H1 (cell line): ENCODE data around the gene OPALIN. TPM values are rescaled to one million over a fixed set of nuclear protein-coding genes. Genes with fewer than 3 reads are reported as not detected.

Experiments used
- CTCF ChIA-PET: fragments of 300-600 bp; sonication (Branson Sonifier 250); formaldehyde crosslinking; loops from one replicate; lab custom pipeline; 2021; ENCODE audit not compliant: partially characterized antibody; lab: Charles Lee
- POLR2A ChIA-PET: fragments of 300-600 bp; sonication (Branson Sonifier 250); formaldehyde crosslinking; loops from one replicate; lab custom pipeline; 2021; ENCODE audit warnings: inconsistent platforms; ENCODE audit not compliant: partially characterized antibody; lab: Charles Lee
- DNase-seq, 2 experiments: peaks; one replicate each; pipeline versions ENCODE4 v3.0.0 to v3.0.0-alpha.2; 2010 to 2022; ENCODE audit warnings: low spot score in 2 of 2, low read depth in 1 of 2, mixed read lengths in 1 of 2
- FAIRE-seq: peaks from 2 replicates; lab custom pipeline; 2011; peaks lifted over from hg19 to GRCh38; lab: Jason Lieb, UNC
- H2AFZ ChIP-seq: 2 replicates; pipeline ENCODE4 v1.8.1; 2012; ENCODE audit warnings: low read length, inconsistent platforms
- H2AK5ac ChIP-seq: 2 replicates; pipeline ENCODE4 v1.6.1; 2013; ENCODE audit warnings: low read depth, low read length
- H2BK120ac ChIP-seq: replicated peaks from 2 replicates; pipeline ENCODE3; 2013; ENCODE audit warnings: low read depth, low read length, inconsistent platforms
- H2BK12ac ChIP-seq: 2 replicates; pipeline ENCODE4 v1.6.1; 2013; ENCODE audit warnings: low read depth, low read length
- H2BK15ac ChIP-seq: 2 replicates; pipeline ENCODE4 v1.6.1; 2013; ENCODE audit warnings: low read length
- H2BK20ac ChIP-seq: 2 replicates; pipeline ENCODE4 v1.6.1; 2013; ENCODE audit warnings: low read length
- H2BK5ac ChIP-seq: 2 replicates; pipeline ENCODE4 v1.6.1; 2013; ENCODE audit warnings: low read depth, low read length
- H3K14ac ChIP-seq: 2 replicates; pipeline ENCODE4 v1.6.1; 2013; ENCODE audit warnings: inconsistent platforms; ENCODE audit not compliant: insufficient read length
- H3K18ac ChIP-seq: 2 replicates; pipeline ENCODE4 v1.6.1; 2013; ENCODE audit warnings: low read length; ENCODE audit errors: extremely low read depth
- H3K23ac ChIP-seq: 2 replicates; pipeline ENCODE4 v1.6.1; 2013; ENCODE audit warnings: inconsistent platforms; ENCODE audit not compliant: insufficient read length
- H3K23me2 ChIP-seq: 2 replicates; pipeline ENCODE4 v1.6.1; 2013; ENCODE audit warnings: low read depth, low read length
- H3K27ac ChIP-seq: 2 replicates; pipeline ENCODE4 v1.6.1; 2011; ENCODE audit warnings: low read depth, low read length, inconsistent platforms
- H3K27me3 ChIP-seq, 4 experiments: replicated peaks in 1 of 4; 1 replicate in 1 of 4; 2 replicates in 3 of 4; pipeline versions ENCODE4 v1.6.1 to v1.8.1; 2011 to 2013; ENCODE audit warnings: low read length in 3 of 4, mild to moderate bottlenecking in 3 of 4, inconsistent platforms in 2 of 4, mixed read lengths in 2 of 4, moderate library complexity in 1 of 4; ENCODE audit not compliant: control insufficient read depth in 3 of 4, insufficient read depth in 3 of 4; ENCODE audit errors: extremely low read depth in 1 of 4
- H3K36me3 ChIP-seq, 4 experiments: 2 replicates each; pipeline versions ENCODE4 v1.6.1 to v1.8.1; 2011 to 2013; ENCODE audit warnings: mild to moderate bottlenecking in 4 of 4, low read length in 3 of 4, moderate library complexity in 2 of 4, control low read depth in 1 of 4, inconsistent platforms in 1 of 4; ENCODE audit not compliant: insufficient read depth in 4 of 4, control insufficient read depth in 2 of 4
- H3K4ac ChIP-seq: replicated peaks from 2 replicates; pipeline ENCODE3; 2013; ENCODE audit warnings: low read length, low read depth, mixed read lengths, inconsistent platforms; ENCODE audit not compliant: insufficient read length
- H3K4me1 ChIP-seq, 4 experiments: replicated peaks in 1 of 4; 1 replicate in 1 of 4; 2 replicates in 3 of 4; pipeline versions ENCODE4 v1.6.1 to v1.8.1; 2011 to 2013; ENCODE audit warnings: low read length in 3 of 4, inconsistent platforms in 2 of 4, mixed read lengths in 1 of 4; ENCODE audit not compliant: insufficient read depth in 4 of 4, control insufficient read depth in 3 of 4
- H3K4me2 ChIP-seq, 2 experiments: 2 replicates each; pipeline versions ENCODE4 v1.6.1 to v1.8.1; 2011 to 2013; ENCODE audit warnings: low read depth in 2 of 2, low read length in 2 of 2, control low read depth in 1 of 2, inconsistent platforms in 1 of 2, mild to moderate bottlenecking in 1 of 2; ENCODE audit not compliant: insufficient read depth in 1 of 2
- H3K4me3 ChIP-seq, 4 experiments: fragments of 200-600, 300-600 bp in 1 of 4; sonication (generic), shearing (Covaris generic), sonication (Bioruptor Twin) in 1 of 4; 2 replicates each; pipeline versions ENCODE4 v1.5.1 to v1.8.1; 2011 to 2016; ENCODE audit warnings: low read length in 4 of 4, low read depth in 3 of 4, control low read depth in 2 of 4, inconsistent platforms in 2 of 4, mild to moderate bottlenecking in 2 of 4, mixed read lengths in 1 of 4, moderate library complexity in 1 of 4; ENCODE audit not compliant: insufficient read depth in 2 of 4; ENCODE audit errors: extremely low read depth in 1 of 4
- H3K56ac ChIP-seq: replicated peaks from 2 replicates; pipeline ENCODE3; 2013; ENCODE audit warnings: low read depth, mild to moderate bottlenecking, mixed read lengths, low read length, inconsistent platforms; ENCODE audit not compliant: insufficient read length
- H3K79me1 ChIP-seq: 2 replicates; pipeline ENCODE4 v1.6.1; 2013; ENCODE audit warnings: low read depth, low read length, control low read depth
- H3K79me2 ChIP-seq, 2 experiments: 2 replicates each; pipeline versions ENCODE4 v1.6.1 to v1.8.1; 2012 to 2013; ENCODE audit warnings: low read length in 2 of 2, mild to moderate bottlenecking in 2 of 2, inconsistent platforms in 1 of 2; ENCODE audit not compliant: insufficient read depth in 2 of 2, control insufficient read depth in 1 of 2
- H3K9ac ChIP-seq, 4 experiments: replicated peaks in 1 of 4; 1 replicate in 1 of 4; 2 replicates in 3 of 4; pipeline versions ENCODE4 v1.6.1 to v1.8.1; 2011 to 2013; ENCODE audit warnings: low read depth in 3 of 4, low read length in 3 of 4, control low read depth in 2 of 4, mild to moderate bottlenecking in 2 of 4, moderate library complexity in 2 of 4, inconsistent platforms in 1 of 4; ENCODE audit errors: extremely low read depth in 1 of 4
- H3K9me3 ChIP-seq, 2 experiments: 2 replicates each; pipeline versions ENCODE4 v1.6.1 to v1.8.1; 2012 to 2013; ENCODE audit warnings: mild to moderate bottlenecking in 2 of 2, moderate library complexity in 2 of 2, control low read depth in 1 of 2, inconsistent platforms in 1 of 2, low read depth in 1 of 2, low read length in 1 of 2, mixed read lengths in 1 of 2; ENCODE audit not compliant: insufficient read depth in 2 of 2
- H4K20me1 ChIP-seq, 2 experiments: replicated peaks in 1 of 2; 2 replicates each; pipeline versions ENCODE3 to v1.8.1; 2011 to 2013; ENCODE audit warnings: inconsistent platforms in 2 of 2, low read length in 2 of 2, mild to moderate bottlenecking in 1 of 2; ENCODE audit not compliant: insufficient read depth in 2 of 2, control insufficient read depth in 1 of 2
- H4K5ac ChIP-seq: 2 replicates; pipeline ENCODE4 v1.6.1; 2013; ENCODE audit warnings: low read length, low read depth, mixed read lengths, inconsistent platforms; ENCODE audit not compliant: insufficient read length
- H4K8ac ChIP-seq: 2 replicates; pipeline ENCODE4 v1.8.0; 2013; ENCODE audit warnings: mild to moderate bottlenecking, moderate library complexity, low read length, inconsistent platforms; ENCODE audit not compliant: insufficient read depth; ENCODE audit errors: extremely low read depth
- H4K91ac ChIP-seq: replicated peaks from 2 replicates; pipeline ENCODE3; 2013; ENCODE audit warnings: low read length, mixed read lengths, inconsistent platforms; ENCODE audit not compliant: insufficient read length
- POLR2A ChIP-seq, 2 experiments: IDR thresholded peaks; 1 replicate in 1 of 2; 2 replicates in 1 of 2; pipeline ENCODE4 v1.6.1; 2011; ENCODE audit warnings: low read depth in 2 of 2, low read length in 2 of 2, mild to moderate bottlenecking in 2 of 2; ENCODE audit errors: control extremely low read depth in 1 of 2
- RFX5 ChIP-seq: IDR thresholded peaks from 2 replicates; pipeline ENCODE4 v1.6.1; 2011; ENCODE audit warnings: low read depth, low read length, improper control_type of control experiment, borderline replicate concordance
- WGBS, 2 experiments: shearing (Covaris generic) in 1 of 2; methylation state at CpG; one replicate each; pipeline versions ENCODE4 v1.1.6 to v1.1.7; 2013 to 2015; ENCODE audit warnings: low lambda C conversion rate in 2 of 2, mixed read lengths in 2 of 2, inconsistent platforms in 1 of 2, low coverage in 1 of 2, missing lambda C conversion rate in 1 of 2; ENCODE audit not compliant: insufficient replicate concordance in 2 of 2, insufficient coverage in 1 of 2, insufficient read length in 1 of 2; ENCODE audit errors: extremely low coverage in 1 of 2, missing lambda C conversion rate in 1 of 2; 5-methylcytosine and 5-hydroxymethylcytosine counted together
- polyA plus RNA-seq, 7 experiments: library from polyadenylated mRNA; depleted of rRNA in 3 of 7; stranded (reverse) in 5 of 7; unstranded in 2 of 7; fragments of >200 nt in 5 of 7; fragments of 200-250 nt in 2 of 7; gene quantifications; 1 replicate in 5 of 7; 2 replicates in 1 of 7; 4 replicates in 1 of 7; pipeline versions ENCODE4 v1.2.1 to v1.2.3, GENCODE V29; 2011 to 2013; ENCODE audit warnings: missing spikeins in 2 of 7, mixed read lengths in 2 of 7
- total RNA-seq: library from RNA; stranded (reverse); fragmentation: NEBNext Ultra II Directional; extraction: Animal tissue kit (Norgen Biotek cat#: 25700); gene quantifications from 2 replicates; pipeline ENCODE4 v1.2.1, GENCODE V29; 2021

The OPALIN gene
- total and polyA plus RNA-seq, 2 of the 8 experiments (the other 6 are each of a cell fraction or from before 2014, with no cell fraction given), result 0.03 TPM; not detected in 1

- no peaks in the 10 kb centered on the region for H3K79me2 ChIP-seq
- H4K91ac ChIP-seq, result no peak overlapping the region
- H2BK20ac ChIP-seq, result no peak overlapping the region
- no peak overlapping the region for H2BK5ac ChIP-seq
- H2BK12ac ChIP-seq, result no peak overlapping the region
- no peak for FAIRE-seq
- H4K8ac ChIP-seq, result no peak overlapping the region
- DNase-seq, result no peak
- H3K23me2 ChIP-seq, result no peaks in the 10 kb centered on the region
- H3K4ac ChIP-seq, result no peak overlapping the region
- no peak overlapping the region for H3K9ac ChIP-seq
- no peak overlapping the region for H3K14ac ChIP-seq
- H3K79me1 ChIP-seq, result no peaks in the 10 kb centered on the region
- H2BK15ac ChIP-seq, result no peak overlapping the region
- H3K23ac ChIP-seq, result no peak overlapping the region
- H3K4me3 ChIP-seq, result no peak overlapping the region
- no peak overlapping the region for H3K56ac ChIP-seq
- POLR2A ChIA-PET, result interaction anchor here (0.6 kb wide), 1 partner anchor 201 kb away, joined by 5 read pairs; no protein-coding TSS in a partner anchor
- CTCF ChIA-PET, result interaction anchor here (0.8 to 12.6 kb wide), 4 partner anchors 7 to 130 kb away, joined by 3 to 187 read pairs (median 120); partner anchors contain the start of gene TLL2
- H3K18ac ChIP-seq, result no peak overlapping the region
- H2AK5ac ChIP-seq, result no peak overlapping the region
- no peaks in the 10 kb centered on the region for H4K20me1 ChIP-seq
- no peak overlapping the region for H3K4me2 ChIP-seq
- WGBS, 2 experiments, result no CpG with 5 or more reads among the region's 7 CpGs
- no peaks in the 10 kb centered on the region for H3K9me3 ChIP-seq
- H2AFZ ChIP-seq, result no peak overlapping the region
- no peak overlapping the region for H2BK120ac ChIP-seq
- H3K4me1 ChIP-seq, result peaks cover 0 to 5% (median 0%) of the 10 kb centered on the region in 4 experiments; a peak in 2 of 7 replicates
- H3K27ac ChIP-seq, result no peak overlapping the region
- no peaks in the 10 kb centered on the region for H3K36me3 ChIP-seq
- H3K27me3 ChIP-seq, result no peaks in the 10 kb centered on the region
- H4K5ac ChIP-seq, result no peak overlapping the region
- TF ChIP-seq RFX5 (no peak), POLR2A (IDR thresholded peaks at IDR 0.05; ENCODE audit: control extremely low read depth in 1 of 2, low read depth in 2 of 2, low read length in 2 of 2) (no peak)
Measured at GRCh38 chr10:96380821-96381220, 22.0 kb upstream of the OPALIN start.
